Colonic mucosa (tissue), 4 donors: ENCODE data around the gene SPACA7. TPM values are rescaled to one million over a fixed set of nuclear protein-coding genes. Genes with fewer than 3 reads are reported as not detected.

Experiments used
- DNase-seq: peaks from one replicate; pipeline ENCODE4 v3.0.0-alpha.2; 2020
- H3K27ac ChIP-seq: fragments of 200-600 bp; one replicate; pipeline ENCODE4 v1.8.0; 2021
- H3K27me3 ChIP-seq: fragments of 200-600 bp; one replicate; pipeline ENCODE4 v1.8.0; 2021
- H3K36me3 ChIP-seq: fragments of 200-600 bp; one replicate; pipeline ENCODE4 v1.8.0; 2021
- H3K4me1 ChIP-seq: fragments of 200-600 bp; one replicate; pipeline ENCODE4 v1.8.0; 2021; ENCODE audit warnings: mild to moderate bottlenecking
- H3K4me3 ChIP-seq: fragments of 200-600 bp; one replicate; pipeline ENCODE4 v1.8.0; 2021
- H3K9ac ChIP-seq, 2 donors: one replicate each; pipeline ENCODE4 v1.7.0; 2013; ENCODE audit warnings: control low read depth in 2 of 2, low read depth in 2 of 2, low read length in 2 of 2
- H3K9me3 ChIP-seq: fragments of 200-600 bp; one replicate; pipeline ENCODE4 v1.8.0; 2021
- CTCF ChIP-seq: fragments of 200-600 bp; IDR thresholded peaks from one replicate; pipeline ENCODE4 v1.8.0; 2022; ENCODE audit warnings: antibody characterized with exemption, mild to moderate bottlenecking
- intact Hi-C: fragments of 100-400 bp; cut with DNase I; formaldehyde crosslinking; loops from one replicate; pipeline ENCODE4 v1.14.1; 2022
- total RNA-seq, 2 donors: library from RNA; stranded (reverse); fragmentation: NEBNext Ultra II Directional in 1 of 2; extraction: Animal tissue kit (Norgen Biotek cat#: 25700) in 1 of 2; gene quantifications; one replicate each; pipeline ENCODE4 v1.2.1, GENCODE V29; 2021
- donor health status: healthy.
- donor health status: DM: no; HTN: no; CAD: no.
- donor health status: DM: no; HTN: no; CAD: no.

The SPACA7 gene
- total RNA-seq, 2 donors from 2014 or later = not detected

DNA sequence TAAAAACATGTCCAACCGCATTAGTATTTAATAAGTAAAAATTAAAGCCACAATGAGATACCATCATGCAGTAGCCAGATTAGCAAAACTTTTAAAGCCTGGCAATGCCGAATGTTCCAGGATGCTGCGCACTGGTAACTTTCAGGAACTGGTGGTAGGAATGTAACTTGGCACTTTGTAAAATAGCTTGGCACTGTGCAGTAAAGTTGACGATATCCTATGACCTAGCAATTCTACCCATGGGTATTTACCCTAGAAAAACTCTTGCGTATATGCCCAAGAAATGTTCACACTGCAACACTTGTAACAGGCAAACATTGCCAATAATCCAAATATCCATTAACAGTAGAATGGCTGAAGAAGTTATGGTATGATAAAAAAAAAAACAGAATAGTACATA is 97.7 kb downstream of the SPACA7 start:
- H3K9me3 ChIP-seq = no peaks in the 10 kb centered on the region
- no peaks in the 10 kb centered on the region for H3K4me1 ChIP-seq
- H3K9ac ChIP-seq = no peak overlapping the region
- intact Hi-C loops = no loop called here
- TF ChIP-seq CTCF = no peak
- no peaks in the 10 kb centered on the region for H3K36me3 ChIP-seq
- no peaks in the 10 kb centered on the region for H3K27me3 ChIP-seq
- no peak overlapping the region for H3K4me3 ChIP-seq
- no peak for DNase-seq
- no peak overlapping the region for H3K27ac ChIP-seq

DNA sequence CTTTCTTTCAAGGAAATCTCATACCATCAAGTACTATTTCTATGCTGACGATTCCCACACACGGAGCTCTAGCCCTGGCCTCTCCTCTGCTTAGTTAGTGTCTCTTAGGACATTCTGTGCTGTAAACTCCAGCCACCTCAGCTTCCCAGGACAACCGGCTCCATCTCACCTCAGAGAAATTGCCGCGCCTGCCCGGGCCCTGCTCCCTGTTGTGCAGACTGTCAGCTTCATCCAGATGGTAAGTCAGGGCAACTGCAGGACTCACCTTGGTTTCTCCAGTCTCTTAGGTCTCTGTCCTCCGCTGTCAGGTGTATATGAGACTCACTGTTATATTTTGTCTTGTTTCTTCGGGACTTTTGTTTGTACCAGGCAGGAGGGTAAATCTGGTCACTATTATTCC is 98.7 kb downstream of the SPACA7 start:
- TF ChIP-seq CTCF = no peak
- H3K4me3 ChIP-seq = no peak overlapping the region
- no peak for DNase-seq
- H3K9ac ChIP-seq = no peak overlapping the region
- H3K4me1 ChIP-seq = no peaks in the 10 kb centered on the region
- no peaks in the 10 kb centered on the region for H3K27me3 ChIP-seq
- H3K36me3 ChIP-seq = no peaks in the 10 kb centered on the region
- no peak overlapping the region for H3K27ac ChIP-seq
- no peaks in the 10 kb centered on the region for H3K9me3 ChIP-seq
- intact Hi-C loops = no loop called here

GRCh38 chr13:112475889-112476288 is 99.7 kb downstream of the SPACA7 start:
- Histone ChIP-seq H3K9me3 (no peaks in the 10 kb centered on the region), H3K4me1 (no peaks in the 10 kb centered on the region), H3K4me3 (no peak overlapping the region), H3K36me3 (no peaks in the 10 kb centered on the region), H3K9ac (no peak overlapping the region), H3K27me3 (no peaks in the 10 kb centered on the region), H3K27ac (no peak overlapping the region)
- no peak for TF ChIP-seq CTCF
- intact Hi-C loops = no loop called here
- DNase-seq = no peak

- Histone ChIP-seq H3K27ac (no peak overlapping the region), H3K9ac (no peak overlapping the region), H3K4me1 (no peaks in the 10 kb centered on the region), H3K4me3 (no peak overlapping the region), H3K27me3 (no peaks in the 10 kb centered on the region), H3K36me3 (no peaks in the 10 kb centered on the region), H3K9me3 (no peaks in the 10 kb centered on the region)
- TF ChIP-seq CTCF = no peak
- intact Hi-C loops = no loop called here
- DNase-seq = no peak
Measured at GRCh38 chr13:112477070-112477619, 101.0 kb downstream of the SPACA7 start.

DNA sequence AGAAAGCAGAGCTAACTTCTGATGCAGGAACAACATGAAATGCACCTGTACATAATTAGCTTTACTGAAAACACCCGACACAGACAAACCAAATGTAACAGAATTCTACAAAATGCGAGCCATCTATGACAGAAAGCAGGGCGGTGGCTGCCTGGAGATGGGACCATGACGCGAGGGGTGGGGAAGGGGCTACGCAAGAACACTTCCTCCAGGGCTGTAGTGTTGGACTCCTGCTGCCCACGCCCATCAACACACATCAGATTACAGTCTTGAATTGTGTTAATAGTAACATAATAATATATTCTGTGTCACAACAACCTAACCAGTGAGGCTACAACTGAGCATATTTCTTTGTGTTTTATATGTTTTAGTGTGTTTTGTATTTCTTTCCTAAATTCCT is 103.2 kb downstream of the SPACA7 start:
- Histone ChIP-seq H3K4me1 (no peaks in the 10 kb centered on the region), H3K9ac (no peak overlapping the region)

More for the DNA sequence above, 103.2 kb downstream of the SPACA7 start:
- TF ChIP-seq CTCF = no peak
- H3K9me3 ChIP-seq = no peaks in the 10 kb centered on the region
- intact Hi-C loops = no loop called here
- H3K36me3 ChIP-seq = no peaks in the 10 kb centered on the region
- no peaks in the 10 kb centered on the region for H3K27me3 ChIP-seq
- no peak overlapping the region for H3K4me3 ChIP-seq
- DNase-seq = no peak
- no peak overlapping the region for H3K27ac ChIP-seq
